A549 (cell line): ENCODE results near the gene NCAPD2. TPM values are rescaled to one million over a fixed set of nuclear protein-coding genes. Genes with fewer than 3 reads are reported as not detected.

Experiments
- ATAC-seq, 2 experiments: fragments of 200-7000 bp in 1 of 2; fragments of >200 bp in 1 of 2; cut with Nextera tagmentation in 1 of 2; cut with Tn5 transposase in 1 of 2; 3 replicates each; pipeline versions ENCODE4 v1.8.0 to v1.9.1; 2018 to 2020; ENCODE audit warnings: mild to moderate bottlenecking in 1 of 2, moderate library complexity in 1 of 2
- CTCF ChIA-PET: fragments of 300-600 bp; sonication (Branson Sonifier 250); formaldehyde crosslinking; extraction: SDS; loops from one replicate; lab custom pipeline; 2021; ENCODE audit warnings: antibody characterized with exemption, inconsistent platforms; lab: Yijun Ruan, JAX
- POLR2A ChIA-PET: fragments of 350-600 bp; formaldehyde crosslinking; extraction: SDS; loops from one replicate; lab custom pipeline; 2021; ENCODE audit warnings: antibody characterized with exemption, inconsistent platforms; lab: Yijun Ruan, JAX
- DNase-seq, 2 experiments: peaks; one replicate each; pipeline versions ENCODE4 v3.0.0 to v3.0.0-alpha.2; 2011 to 2016; ENCODE audit warnings: low read depth in 1 of 2, low spot score in 1 of 2
- FAIRE-seq: peaks from 2 replicates; lab custom pipeline; 2011; peaks lifted over from hg19 to GRCh38; lab: Jason Lieb, UNC
- H3K27ac ChIP-seq, 2 experiments: fragments of >200 bp; sonication (Bioruptor Twin); formaldehyde crosslinking; 3 replicates each; pipeline ENCODE4 v1.5.1; 2016 to 2017
- H3K4me1 ChIP-seq: fragments of >200 bp; sonication (Bioruptor Twin); formaldehyde crosslinking; 3 replicates; pipeline ENCODE4 v1.6.1; 2016
- H3K4me2 ChIP-seq: fragments of >200 bp; sonication (Bioruptor Twin); formaldehyde crosslinking; 3 replicates; pipeline ENCODE4 v1.6.1; 2016
- H3K4me3 ChIP-seq: fragments of >200 bp; sonication (Bioruptor Twin); formaldehyde crosslinking; 3 replicates; pipeline ENCODE4 v1.5.1; 2016
- H3K9me3 ChIP-seq: fragments of >200 bp; sonication (Bioruptor Twin); formaldehyde crosslinking; 3 replicates; pipeline ENCODE4 v1.6.1; 2016
- CBX8 ChIP-seq: fragments of 200-600 bp; sonication (generic); IDR thresholded peaks from 2 replicates; pipeline ENCODE4 v1.6.1; 2016
- ELK1 ChIP-seq: fragments of 150-350 bp; IDR thresholded peaks from 2 replicates; pipeline ENCODE4 v1.6.1; 2014; ENCODE audit warnings: low read depth, mild to moderate bottlenecking, low read length
- EP300 ChIP-seq, 2 experiments: fragments of >200 bp; sonication (Bioruptor Twin); formaldehyde crosslinking; IDR thresholded peaks; 2 replicates in 1 of 2; 3 replicates in 1 of 2; pipeline ENCODE4 v1.6.1; 2016 to 2017
- FOSL2 ChIP-seq, 2 experiments: fragments of 450-650 bp in 1 of 2; fragments of >200 bp in 1 of 2; sonication (Bioruptor Twin) in 1 of 2; formaldehyde crosslinking; IDR thresholded peaks; 2 replicates each; pipeline versions ENCODE4 v1.5.0 to v1.6.1; 2016 to 2020; ENCODE audit warnings: mild to moderate bottlenecking in 1 of 2, moderate library complexity in 1 of 2
- FOXS1 ChIP-seq: fragments of 250-450 bp; sonication (Bioruptor Pico); IDR thresholded peaks from 2 replicates; pipeline ENCODE4 v1.5.0; 2020; ENCODE audit warnings: mild to moderate bottlenecking, moderate library complexity
- HOXB13 ChIP-seq: fragments of 250-450 bp; sonication (Bioruptor Pico); IDR thresholded peaks from 2 replicates; pipeline ENCODE4 v1.5.0; 2020; ENCODE audit warnings: low read depth, mild to moderate bottlenecking, moderate library complexity
- JUN ChIP-seq, 2 experiments: fragments of >200 bp; sonication (Bioruptor Twin); formaldehyde crosslinking; IDR thresholded peaks; 2 replicates in 1 of 2; 3 replicates in 1 of 2; pipeline ENCODE4 v1.6.1; 2016 to 2017
- JUNB ChIP-seq: fragments of >200 bp; sonication (Bioruptor Twin); formaldehyde crosslinking; IDR thresholded peaks from 2 replicates; pipeline ENCODE4 v1.6.1; 2016
- MAX ChIP-seq: IDR thresholded peaks from 2 replicates; pipeline ENCODE4 v1.6.1; 2012
- MAZ ChIP-seq: fragments of 150-350 bp; IDR thresholded peaks from 2 replicates; pipeline ENCODE4 v1.6.1; 2014; ENCODE audit warnings: antibody characterized with exemption, low read depth, low read length, borderline replicate concordance
- NFE2L2 ChIP-seq: fragments of 150-350 bp; conservative IDR thresholded peaks from 2 replicates; pipeline ENCODE4 v1.6.1; 2014; ENCODE audit warnings: low read length
- NPAS2 ChIP-seq: fragments of 250-450 bp; sonication (Bioruptor Pico); IDR thresholded peaks from 2 replicates; pipeline ENCODE4 v1.8.0; 2022; ENCODE audit warnings: mild to moderate bottlenecking, moderate library complexity, borderline replicate concordance
- NR3C1 ChIP-seq: fragments of >200 bp; sonication (Bioruptor Twin); formaldehyde crosslinking; IDR thresholded peaks from 3 replicates; pipeline ENCODE4 v1.6.1; 2017
- RARB ChIP-seq: fragments of 250-450 bp; sonication (Bioruptor Pico); IDR thresholded peaks from 2 replicates; pipeline ENCODE4 v1.8.0; 2021; ENCODE audit warnings: mild to moderate bottlenecking, moderate library complexity
- RCOR1 ChIP-seq: fragments of 150-350 bp; IDR thresholded peaks from 2 replicates; pipeline ENCODE4 v1.6.1; 2014; ENCODE audit warnings: antibody characterized with exemption, low read length, low read depth
- REST ChIP-seq: fragments of 200-600 bp; sonication (generic); IDR thresholded peaks from 2 replicates; pipeline ENCODE4 v1.6.1; 2016; ENCODE audit warnings: antibody characterized with exemption, mild to moderate bottlenecking, moderate library complexity
- TP53 ChIP-seq: fragments of 250-450 bp; sonication (Bioruptor Pico); IDR thresholded peaks from 2 replicates; pipeline ENCODE4 v1.5.0; 2021; ENCODE audit warnings: mild to moderate bottlenecking, moderate library complexity
- ZFP36 ChIP-seq: fragments of 450-650 bp; IDR thresholded peaks from 2 replicates; pipeline ENCODE4 v1.6.1; 2014; ENCODE audit warnings: borderline replicate concordance; ENCODE audit not compliant: partially characterized antibody
- ZSCAN20 ChIP-seq: fragments of 250-450 bp; sonication (Bioruptor Pico); IDR thresholded peaks from 2 replicates; pipeline ENCODE4 v1.8.0; 2022; ENCODE audit warnings: mild to moderate bottlenecking, moderate library complexity
- WGBS: methylation state at CpG from one replicate; pipeline ENCODE4 v1.1.6; 2017; ENCODE audit errors: missing lambda C conversion rate; 5-methylcytosine and 5-hydroxymethylcytosine counted together
- polyA plus RNA-seq, 4 experiments: library from polyadenylated mRNA; depleted of rRNA in 3 of 4; stranded (reverse); fragments of >200 nt; fragmentation: RNase III in 1 of 4; extraction: RNeasy Plus Mini Kit Qiagen cat#74134 plus additional on column Dnase treatment in 1 of 4; gene quantifications; 2 replicates in 3 of 4; 3 replicates in 1 of 4; pipeline ENCODE4 v1.2.3, GENCODE V29; 2011 to 2017
- TF ChIP-seq, protein P1 (sequence below): fragments of >200 bp; sonication (Bioruptor Twin); formaldehyde crosslinking; IDR thresholded peaks from 3 replicates; pipeline ENCODE4 v1.5.1; 2016

Gene NCAPD2
- polyA plus RNA-seq, 2 of the 4 experiments (the other 2 are of a cell fraction): 82.0 to 130 TPM

GRCh38 chr12:6500466-6500865 lies 6.6 kb downstream of the NCAPD2 start:
- TF ChIP-seq RCOR1 (no peak), NR3C1 (no peak), JUN (IDR thresholded peaks at IDR 0.05) (no peak), JUNB (no peak), ELK1 (no peak), ZFP36 (no peak), MAX (no peak), NPAS2 (CRISPR knock-in tag) (no peak), FOSL2 (IDR thresholded peaks at IDR 0.05) (no peak), FOSL2 (CRISPR knock-in tag; IDR thresholded peaks at IDR 0.05) (no peak), FOXS1 (CRISPR knock-in tag) (no peak), MAZ (no peak)
- TF ChIP-seq, protein P1, sequence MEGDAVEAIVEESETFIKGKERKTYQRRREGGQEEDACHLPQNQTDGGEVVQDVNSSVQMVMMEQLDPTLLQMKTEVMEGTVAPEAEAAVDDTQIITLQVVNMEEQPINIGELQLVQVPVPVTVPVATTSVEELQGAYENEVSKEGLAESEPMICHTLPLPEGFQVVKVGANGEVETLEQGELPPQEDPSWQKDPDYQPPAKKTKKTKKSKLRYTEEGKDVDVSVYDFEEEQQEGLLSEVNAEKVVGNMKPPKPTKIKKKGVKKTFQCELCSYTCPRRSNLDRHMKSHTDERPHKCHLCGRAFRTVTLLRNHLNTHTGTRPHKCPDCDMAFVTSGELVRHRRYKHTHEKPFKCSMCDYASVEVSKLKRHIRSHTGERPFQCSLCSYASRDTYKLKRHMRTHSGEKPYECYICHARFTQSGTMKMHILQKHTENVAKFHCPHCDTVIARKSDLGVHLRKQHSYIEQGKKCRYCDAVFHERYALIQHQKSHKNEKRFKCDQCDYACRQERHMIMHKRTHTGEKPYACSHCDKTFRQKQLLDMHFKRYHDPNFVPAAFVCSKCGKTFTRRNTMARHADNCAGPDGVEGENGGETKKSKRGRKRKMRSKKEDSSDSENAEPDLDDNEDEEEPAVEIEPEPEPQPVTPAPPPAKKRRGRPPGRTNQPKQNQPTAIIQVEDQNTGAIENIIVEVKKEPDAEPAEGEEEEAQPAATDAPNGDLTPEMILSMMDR: no peak
- no peak overlapping the region for H3K4me3 ChIP-seq
- no peak overlapping the region for H3K27ac ChIP-seq
- POLR2A ChIA-PET: no interaction called here
- peaks cover 9% of the 10 kb centered on the region; the same call in 2 of the 3 replicates for H3K4me1 ChIP-seq
- no peaks in the 10 kb centered on the region for H3K9me3 ChIP-seq
- no peak for DNase-seq
- 97% methylated on average over 2 of the region's 2 CpGs for WGBS
- ATAC-seq: no peak
- FAIRE-seq: no peak
- H3K4me2 ChIP-seq: no peak overlapping the region
- CTCF ChIA-PET: interaction anchor here (0.7 to 2.9 kb wide), 9 partner anchors 8 to 215 kb away, joined by 3 to 9 read pairs (median 4); no protein-coding TSS in a partner anchor

- 96% methylated on average over 12 of the region's 12 CpGs for WGBS
- DNase-seq (no peak), FAIRE-seq (no peak), ATAC-seq (no peak)
- TF ChIP-seq NFE2L2 (no peak), HOXB13 (CRISPR knock-in tag) (no peak), MAZ (no peak)
- H3K27ac ChIP-seq: peak overlapping the region; percentile 25 to 55; a peak in 4 of 6 replicates
- no peaks in the 10 kb centered on the region for H3K4me1 ChIP-seq
- ChIA-PET POLR2A (no interaction called here), CTCF (interaction anchor here (0.9 to 1.8 kb wide), 5 partner anchors 8 to 42 kb away, joined by 3 to 4 read pairs (median 3); no protein-coding TSS in a partner anchor)
- no peaks in the 10 kb centered on the region for H3K9me3 ChIP-seq
- no peak overlapping the region for H3K4me3 ChIP-seq
- H3K4me2 ChIP-seq: no peak overlapping the region
These were observed 13.4 kb downstream of the NCAPD2 start for GRCh38 chr12:6507102-6507998.

DNA sequence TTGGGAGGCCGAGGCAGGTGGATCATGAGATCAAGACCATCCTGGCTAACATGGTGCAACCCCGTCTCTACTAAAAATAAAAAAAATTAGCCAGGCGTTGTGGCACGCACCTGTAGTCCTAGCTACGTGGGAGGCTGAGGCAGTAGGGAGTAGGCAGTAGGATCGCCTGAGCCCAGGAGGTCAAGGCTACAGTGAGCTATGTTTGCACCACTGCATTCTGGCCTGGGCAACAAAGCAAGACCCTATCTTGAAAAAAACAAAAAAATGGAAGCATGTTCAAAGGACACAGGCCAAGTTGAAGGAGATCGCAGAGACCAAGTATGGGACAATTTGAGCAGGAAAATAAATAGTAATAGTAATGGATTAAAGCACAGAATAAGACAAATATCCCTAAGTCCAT lies 14.2 kb downstream of the NCAPD2 start:
- Histone ChIP-seq H3K4me3 (no peak overlapping the region), H3K27ac (peak overlapping the region; percentile 25 to 55; a peak in 2 of 6 replicates)
- POLR2A ChIA-PET: no interaction called here

More for the DNA sequence above, 14.2 kb downstream of the NCAPD2 start:
- ATAC-seq (no peak), DNase-seq (no peak), FAIRE-seq (no peak)
- Histone ChIP-seq H3K9me3 (no peaks in the 10 kb centered on the region), H3K4me2 (no peak overlapping the region), H3K4me1 (no peaks in the 10 kb centered on the region)
- CTCF ChIA-PET: interaction anchor here (1.0 to 1.8 kb wide), 3 partner anchors 8 to 30 kb away, joined by 3 read pairs; no protein-coding TSS in a partner anchor
- WGBS: 97% methylated on average over 7 of the region's 7 CpGs
- TF ChIP-seq ZSCAN20 (CRISPR knock-in tag): no peak
- TF ChIP-seq RARB: no peak
- TF ChIP-seq CBX8: no peak
- no peak for TF ChIP-seq HOXB13 (CRISPR knock-in tag)
- no peak for TF ChIP-seq EP300 (IDR thresholded peaks at IDR 0.05)
- TF ChIP-seq REST: no peak
- no peak for TF ChIP-seq TP53 (CRISPR knock-in tag)
- no peak for TF ChIP-seq RCOR1
